NOMO-1 treated with dmso at 0.1 percent for 144 hours (cell line): ENCODE measurements around the gene ATXN10.

Experiments
- DNase-seq: peaks from one replicate; lab custom pipeline; 2025; ENCODE audit not compliant: unreplicated experiment; lab: John Stamatoyannopoulos, UW

ATXN10 gene

DNA sequence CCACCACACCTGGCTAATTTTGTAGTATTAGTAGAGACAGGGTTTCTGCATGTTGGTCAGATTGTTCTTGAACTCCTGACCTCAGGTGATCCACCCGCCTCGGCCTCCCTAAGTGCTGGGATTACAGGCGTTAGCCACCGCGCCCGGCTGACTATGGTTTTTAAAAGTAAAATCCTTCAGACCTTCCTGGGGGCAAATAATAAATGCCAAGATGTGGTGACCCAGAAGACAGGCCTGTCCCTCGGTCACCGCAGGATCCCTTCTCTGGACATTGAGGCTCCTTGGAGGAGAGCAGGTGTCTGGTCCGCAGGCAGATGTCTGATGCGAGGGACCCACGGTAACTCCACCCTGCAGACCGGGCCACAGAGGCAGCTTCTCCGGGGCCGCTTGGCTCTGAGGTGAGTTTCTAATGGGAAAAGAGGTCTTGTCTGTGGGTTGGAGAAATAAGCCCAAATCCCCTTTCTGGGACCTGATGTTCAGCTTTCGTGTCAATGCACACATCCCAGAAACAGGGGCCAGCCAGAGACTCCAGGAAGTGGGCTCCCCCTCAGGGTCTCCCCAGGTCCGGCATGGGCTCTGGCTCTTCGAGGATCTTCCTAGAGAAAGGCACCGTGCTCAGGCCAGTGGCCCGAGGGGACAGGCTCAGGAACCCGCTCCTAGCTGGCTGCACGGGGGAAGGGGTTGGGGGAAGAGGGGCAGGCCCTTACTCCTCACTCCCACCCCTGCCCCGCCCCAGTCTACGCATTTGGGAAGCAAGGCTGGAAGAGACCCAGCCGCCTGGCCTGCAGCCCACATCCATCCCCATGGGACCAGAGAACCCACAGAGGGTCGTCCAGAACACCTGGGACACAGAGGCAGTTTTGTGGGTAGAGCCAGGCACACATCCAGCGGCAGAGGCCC, 204.8 kb downstream of the ATXN10 start:
- no peak for DNase-seq

DNA sequence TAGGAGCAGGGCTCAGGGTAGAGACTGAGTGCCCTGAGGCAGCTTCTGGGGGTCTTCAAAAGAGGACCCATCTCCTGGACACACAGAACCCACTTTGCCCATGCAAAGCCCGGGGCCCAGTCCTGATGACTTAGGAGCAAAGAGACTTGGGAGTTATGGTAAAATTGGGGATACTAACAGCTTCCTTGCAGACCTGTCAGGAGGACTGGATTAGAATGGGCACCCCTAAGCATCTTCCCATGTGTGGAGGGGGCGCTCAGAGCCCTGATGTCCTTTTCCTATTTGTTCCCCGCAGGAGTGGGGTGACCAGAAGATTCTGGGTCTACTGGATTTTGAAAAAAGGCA, 205.4 kb downstream of the ATXN10 start:
- no peak for DNase-seq

DNA sequence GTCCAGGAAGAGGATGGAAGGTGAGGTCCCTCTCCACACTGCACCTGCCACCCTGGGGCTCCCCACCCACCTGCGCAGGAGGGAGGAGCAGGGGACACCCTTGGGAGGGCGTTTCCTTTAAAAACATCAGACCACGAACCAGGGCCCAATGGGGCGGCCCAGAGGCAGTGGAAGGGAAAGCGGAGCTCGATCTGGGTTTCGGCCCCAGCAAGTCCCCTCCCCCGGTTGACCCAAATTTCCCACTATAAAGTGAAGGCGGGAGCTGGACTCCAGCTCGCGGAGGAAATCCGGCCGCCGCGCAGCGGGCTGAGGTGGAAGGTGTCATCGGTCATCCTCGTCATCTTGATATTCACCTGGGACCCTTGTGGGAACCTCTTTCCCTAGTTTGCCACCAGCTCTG, 206.0 kb downstream of the ATXN10 start:
- no peak for DNase-seq

DNA sequence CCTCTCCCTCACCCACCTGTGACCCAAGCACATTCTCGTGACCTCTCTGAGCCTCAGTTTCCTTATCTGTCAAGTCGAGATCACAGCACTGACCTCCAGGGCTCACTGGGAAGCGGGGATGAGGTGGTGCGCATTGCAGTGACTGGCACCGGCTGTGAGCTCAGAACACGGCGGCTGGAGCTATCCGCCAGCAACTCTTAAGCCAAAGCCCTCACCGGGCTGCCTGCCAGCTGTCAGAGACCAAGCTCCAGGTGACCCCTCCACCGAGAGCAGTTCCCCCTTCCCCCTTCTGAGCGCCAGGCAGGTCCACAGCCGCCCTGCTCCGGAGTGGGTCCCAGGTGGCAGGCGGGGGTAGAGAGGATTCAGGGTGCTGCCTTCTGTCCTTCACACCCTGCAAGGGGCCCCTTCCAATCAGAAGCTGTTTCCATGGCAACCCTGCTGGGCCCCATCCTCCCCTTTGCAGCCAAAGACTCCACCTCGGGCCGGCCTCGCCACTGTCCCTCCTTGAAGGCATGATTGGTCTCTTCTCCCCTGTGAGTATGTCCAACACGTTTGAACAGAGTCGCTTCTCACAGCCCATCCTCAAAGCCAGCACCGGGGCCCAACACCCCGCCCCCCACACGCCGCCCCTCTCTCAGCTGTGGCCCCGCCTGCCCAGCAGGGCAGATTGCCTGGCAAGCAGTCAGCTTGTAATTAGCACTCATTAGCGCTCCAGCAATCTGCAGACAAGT, 206.6 kb downstream of the ATXN10 start:
- DNase-seq, result no peak

DNA sequence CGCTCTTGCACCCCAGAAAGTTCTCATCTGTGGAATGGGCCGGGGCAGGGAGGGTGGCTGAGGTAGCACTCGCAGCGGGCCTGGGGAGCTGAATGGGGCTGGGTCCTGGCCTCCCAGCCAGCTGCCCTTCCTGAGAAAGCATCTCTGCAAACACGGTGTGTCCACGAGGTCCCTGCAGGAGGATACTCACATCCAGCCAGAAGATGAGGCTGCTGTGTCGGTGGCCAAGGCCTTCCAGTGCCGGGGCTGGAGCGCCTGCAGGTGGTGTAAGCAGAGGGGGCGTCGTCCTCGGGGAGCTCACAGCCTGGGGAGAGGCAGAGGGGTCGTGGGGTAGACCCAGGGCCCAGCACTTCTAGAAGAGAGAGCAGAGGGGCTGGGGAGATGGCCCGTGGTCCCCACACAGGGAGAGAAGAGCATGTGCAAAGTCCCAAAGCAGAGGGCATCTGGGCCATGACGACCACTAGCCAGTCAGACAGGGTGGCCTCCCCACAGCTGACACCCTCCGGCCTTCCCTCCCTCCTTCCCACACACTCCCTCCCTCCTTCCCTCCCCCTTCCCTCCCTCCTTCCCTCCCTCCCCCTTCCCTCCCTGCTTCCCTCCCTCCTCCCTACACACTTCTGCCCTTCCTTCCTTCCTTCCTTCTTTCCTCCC, 207.4 kb downstream of the ATXN10 start:
- no peak for DNase-seq

DNA sequence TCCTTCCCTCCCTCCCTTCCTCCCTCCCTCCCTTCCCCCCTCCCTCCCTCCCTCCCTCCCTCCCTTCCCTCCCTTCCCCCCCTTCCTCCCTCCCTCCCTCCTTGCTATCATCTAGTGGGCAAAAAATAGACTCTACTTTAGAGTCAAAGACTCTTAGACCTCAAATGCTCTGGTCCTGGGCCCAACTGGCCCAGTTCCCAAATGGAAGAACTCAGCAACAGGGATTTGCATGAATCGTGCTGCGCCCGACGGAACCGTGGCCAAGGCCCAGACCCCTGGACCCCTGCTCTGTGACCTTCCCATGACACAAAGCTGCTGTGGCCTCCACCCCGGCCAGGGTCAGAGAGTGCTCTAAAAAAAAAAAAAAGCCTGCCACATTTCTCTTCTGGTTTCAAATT, 207.9 kb downstream of the ATXN10 start:
- DNase-seq, result no peak

DNA sequence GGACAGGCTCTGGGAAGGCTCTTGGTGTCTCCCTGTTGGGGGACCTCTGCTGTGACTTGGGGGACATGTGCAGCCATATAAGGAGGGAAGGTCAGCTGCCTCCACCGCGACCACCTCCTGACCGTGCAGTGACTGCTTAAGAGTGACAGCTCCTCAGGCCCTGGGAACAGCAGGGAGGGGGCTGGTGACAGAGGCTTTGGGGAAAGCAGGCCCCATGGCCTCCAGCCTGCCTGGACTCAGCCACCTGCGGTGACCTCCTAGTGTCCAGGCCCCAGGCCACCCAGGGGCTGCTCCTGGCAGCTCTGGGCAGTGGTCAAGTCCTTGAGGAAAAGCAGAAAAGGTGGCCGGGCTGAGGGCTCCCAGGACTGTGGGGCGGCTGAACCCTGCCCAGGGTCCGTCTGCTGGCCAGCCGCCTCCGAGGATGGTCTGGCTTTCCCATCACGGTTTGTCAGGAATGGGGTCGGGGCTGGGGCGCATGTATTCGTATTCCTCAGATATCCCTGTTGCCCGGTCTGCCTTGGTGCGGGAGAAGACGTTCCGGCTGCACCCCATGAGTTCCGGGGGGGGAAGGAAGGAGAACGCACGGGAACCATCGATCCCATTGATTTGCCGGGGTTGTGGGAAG, 208.6 kb downstream of the ATXN10 start:
- no peak for DNase-seq

DNA sequence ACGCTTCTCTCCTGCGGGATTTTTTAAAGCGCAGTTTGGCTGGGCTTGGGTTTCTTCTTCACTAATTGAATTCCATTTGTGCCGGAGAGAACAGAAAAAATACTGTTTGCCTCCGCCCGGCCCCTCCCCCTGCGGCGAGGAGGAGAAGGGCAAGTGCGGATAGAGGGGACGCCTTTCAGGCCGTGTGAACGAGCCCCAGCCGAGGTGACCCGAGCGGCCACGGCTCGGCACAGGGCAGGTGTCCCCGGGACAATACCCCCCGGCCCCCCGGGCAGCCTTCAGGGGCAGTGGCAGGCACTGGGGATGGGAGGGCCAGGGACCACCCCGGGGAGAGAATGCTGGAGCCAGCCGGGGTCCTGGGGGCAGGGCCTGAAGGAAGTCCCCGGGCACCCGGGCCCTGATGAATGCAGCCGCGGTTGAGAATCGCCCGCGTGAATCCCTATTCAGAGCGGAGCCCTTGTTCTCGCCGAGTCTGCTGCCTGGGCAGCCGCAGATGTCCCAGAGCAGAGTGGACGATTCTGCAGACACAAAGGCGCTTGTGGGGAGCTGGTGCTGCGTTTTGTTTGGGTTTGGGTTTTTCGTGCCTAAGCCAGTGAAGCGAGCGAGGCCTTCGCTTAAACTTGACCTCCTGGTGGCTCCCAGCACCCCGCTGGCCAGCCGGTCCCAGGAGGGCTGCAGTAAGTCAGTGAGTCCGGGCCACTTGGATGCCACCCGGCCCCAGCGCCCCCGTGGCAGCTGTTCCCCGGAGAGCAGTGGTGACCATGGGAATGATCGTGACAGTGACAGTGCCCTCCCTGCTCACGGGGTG, 209.3 kb downstream of the ATXN10 start:
- DNase-seq, result no peak

DNA sequence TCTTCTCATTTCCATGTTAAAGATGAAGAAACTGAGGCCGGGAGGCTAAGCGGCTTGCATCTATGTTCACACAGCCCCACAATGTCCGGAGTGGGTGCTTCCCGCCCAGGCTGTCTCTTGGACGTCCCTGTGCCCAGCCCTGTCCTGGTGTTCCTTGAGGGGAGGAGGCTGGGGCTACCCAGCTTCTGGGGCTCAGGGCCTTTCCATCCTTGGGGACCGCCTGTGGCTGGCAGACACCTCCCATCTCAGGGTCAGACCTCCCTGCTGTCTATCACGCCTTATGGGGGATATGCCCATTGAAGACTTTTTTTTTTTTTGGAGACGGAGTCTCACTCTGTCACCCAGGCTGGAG, 209.9 kb downstream of the ATXN10 start:
- no peak for DNase-seq

DNA sequence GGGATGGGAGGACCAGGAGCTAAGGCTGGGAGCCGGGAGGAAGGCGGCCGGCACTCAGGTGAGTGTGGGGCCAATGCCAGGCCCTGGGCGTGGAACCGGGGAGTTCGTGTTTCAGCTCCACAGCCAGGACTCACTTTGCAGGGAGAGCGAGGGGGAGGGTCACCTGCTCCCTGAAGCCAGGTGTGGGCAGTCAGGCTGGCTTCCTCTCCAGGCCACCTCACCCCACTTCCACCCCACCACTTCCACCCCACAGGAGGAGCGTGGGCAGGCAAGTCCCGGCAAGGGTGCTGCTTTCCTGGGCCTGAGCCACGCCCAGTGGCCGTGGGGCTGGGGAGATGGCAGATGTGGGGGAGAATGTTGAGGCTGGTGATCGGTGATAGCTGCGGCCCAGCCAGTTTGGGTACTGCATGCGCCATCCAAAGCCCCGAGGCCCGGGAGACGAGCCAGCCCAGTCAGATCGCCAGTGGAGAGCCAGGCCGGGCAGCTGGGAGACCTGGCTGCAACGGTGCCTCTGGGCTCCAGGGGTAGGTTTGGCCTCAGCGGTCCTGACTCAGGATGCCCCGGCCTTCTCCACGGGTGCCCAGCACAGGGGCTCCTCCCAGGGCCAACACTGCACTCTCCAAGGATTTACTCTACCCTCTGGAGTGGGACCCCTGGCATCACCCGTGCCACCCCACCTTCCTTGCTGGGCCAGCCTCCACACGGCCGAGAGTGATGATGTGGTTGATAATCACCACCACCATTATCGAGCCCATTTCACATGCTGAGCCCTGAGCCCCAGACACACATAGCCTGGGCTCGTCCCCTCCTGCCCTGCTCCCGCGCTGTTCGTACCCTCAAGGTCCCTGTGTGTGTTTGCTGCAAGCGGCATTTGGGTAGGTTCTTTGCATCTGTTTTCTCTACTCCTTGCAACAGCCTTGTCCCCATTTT, 211.5 kb downstream of the ATXN10 start:
- no peak for DNase-seq

DNA sequence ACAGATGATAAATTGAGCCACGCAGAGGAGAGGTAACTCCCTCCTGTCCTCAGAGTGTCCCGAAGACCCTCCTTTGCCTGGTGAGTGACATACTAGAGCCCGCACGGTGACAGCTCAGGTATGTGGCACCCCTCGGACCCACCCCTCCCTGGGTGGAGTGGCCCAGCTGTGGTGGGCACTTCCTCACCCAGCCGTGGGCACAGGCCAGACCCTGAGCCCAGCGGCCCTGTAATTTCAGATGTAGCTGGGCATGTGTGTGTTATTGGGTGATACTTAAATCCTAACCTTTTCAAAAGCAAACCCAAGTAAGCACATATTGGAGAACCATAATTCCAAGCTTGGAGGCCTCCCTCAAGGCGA, 212.2 kb downstream of the ATXN10 start:
- DNase-seq, result no peak

DNA sequence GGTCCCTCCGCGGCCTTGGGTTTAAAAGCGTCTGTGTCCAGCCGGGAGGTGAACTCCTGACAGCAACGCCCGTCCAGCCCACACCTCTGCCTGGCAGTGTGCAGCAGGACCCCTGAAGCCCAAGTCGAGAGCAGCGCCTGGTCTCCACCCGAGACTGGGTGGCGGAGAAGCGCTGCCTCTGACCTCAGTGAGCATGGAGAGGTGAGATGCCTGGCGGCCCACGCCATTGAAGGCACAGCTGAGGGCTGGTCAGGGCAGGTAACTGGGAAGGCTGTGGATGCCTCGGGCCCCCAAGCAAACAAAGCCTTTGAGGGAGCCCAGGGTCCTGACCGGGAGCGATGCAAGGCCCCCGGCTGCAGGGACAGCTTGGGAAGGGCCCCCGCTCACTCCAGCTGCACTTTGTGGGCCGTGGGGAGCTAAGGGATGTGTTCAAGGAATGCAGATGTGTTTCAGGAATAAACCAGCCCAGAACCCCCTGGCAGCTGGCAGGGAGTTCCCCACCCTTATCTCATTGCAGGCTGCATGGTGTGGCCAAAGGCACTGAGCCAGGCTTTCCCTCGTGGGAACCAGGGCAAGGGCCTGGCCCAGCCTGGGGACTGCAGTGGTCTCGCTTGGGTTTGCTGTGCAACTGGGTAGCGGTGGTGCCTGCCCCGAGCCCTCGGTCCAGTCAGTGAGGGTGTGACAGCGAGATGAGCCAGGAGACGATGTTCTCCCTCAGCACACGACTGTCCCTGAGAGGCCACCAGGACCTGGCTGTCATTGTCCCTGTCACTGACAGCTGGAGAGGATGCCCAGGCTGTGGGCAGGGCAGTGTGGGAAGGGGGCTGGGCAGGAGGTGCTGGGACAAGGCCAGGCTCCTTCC, 212.8 kb downstream of the ATXN10 start:
- DNase-seq, result no peak

DNA sequence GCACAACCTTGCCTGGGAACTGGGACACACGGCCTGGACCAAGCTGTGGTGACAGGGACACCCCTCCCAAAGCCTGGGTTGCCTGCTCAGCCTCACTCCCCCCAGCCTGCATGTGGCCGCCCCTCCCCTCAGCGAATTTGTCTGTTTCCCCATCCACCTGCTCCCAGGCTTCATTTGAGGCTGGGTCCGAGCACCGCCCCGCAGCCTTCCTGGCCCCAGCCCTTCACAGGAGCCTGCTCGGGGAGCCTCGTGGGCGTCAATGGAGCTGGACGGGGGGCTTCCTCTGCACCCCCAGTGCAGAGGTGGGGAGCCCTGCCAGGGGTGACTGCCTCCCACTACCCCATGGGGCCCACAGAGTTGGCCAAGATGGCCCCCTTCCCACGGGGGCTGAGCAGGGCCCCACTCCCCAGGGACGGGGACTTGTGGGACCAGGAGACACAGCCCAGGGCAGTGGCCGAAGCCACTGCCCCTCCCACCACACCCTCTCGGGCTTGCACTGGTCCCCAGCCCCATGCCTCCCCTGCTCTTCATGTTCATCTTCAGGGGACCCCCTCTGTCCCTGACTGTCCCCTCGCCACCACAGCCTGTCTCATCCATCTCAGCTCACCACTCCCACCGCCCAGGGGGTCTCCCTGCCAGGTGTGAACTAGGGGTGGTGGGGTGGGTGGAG, 213.7 kb downstream of the ATXN10 start:
- DNase-seq, result no peak

DNA sequence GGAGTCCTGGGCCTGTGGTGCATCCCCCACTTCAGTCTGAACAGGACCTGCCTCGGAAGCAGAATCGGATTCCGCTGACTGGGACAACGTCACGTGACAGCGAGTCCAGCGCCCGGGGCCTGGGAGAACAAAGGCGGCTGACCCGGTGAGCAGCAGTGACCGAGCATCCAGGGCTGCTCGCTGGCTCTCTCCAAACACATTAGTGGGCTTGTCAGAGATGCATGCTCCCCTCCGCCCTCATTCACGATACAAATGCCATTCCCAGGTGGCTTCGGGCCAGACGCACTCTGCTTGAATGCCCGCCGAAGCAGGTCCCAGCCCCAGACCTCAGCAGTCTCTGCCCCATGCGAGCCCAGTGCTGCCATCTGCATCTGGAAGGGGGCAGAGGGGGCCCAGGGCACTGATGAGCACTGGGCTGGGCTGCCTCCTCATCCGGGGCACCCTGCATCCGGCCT, 214.3 kb downstream of the ATXN10 start:
- DNase-seq, result no peak

DNA sequence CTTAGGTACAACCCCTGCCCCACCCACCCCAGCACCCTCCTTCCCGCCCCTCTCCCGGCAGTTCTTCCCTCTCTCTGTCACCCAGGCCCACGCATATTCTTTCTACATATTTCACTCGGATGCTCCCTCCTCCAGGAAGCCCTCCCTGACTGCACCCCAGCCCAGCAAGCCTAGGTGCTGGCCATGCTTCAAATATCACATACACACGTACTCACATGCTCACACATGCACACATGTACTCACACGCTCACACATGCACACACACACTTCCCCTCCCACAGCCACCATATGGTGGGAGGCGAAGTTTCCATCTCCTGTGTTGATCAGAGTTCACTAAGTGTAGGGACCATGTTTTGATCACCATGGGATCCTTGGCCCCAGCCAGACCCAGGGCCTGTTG, 214.9 kb downstream of the ATXN10 start:
- no peak for DNase-seq

DNA sequence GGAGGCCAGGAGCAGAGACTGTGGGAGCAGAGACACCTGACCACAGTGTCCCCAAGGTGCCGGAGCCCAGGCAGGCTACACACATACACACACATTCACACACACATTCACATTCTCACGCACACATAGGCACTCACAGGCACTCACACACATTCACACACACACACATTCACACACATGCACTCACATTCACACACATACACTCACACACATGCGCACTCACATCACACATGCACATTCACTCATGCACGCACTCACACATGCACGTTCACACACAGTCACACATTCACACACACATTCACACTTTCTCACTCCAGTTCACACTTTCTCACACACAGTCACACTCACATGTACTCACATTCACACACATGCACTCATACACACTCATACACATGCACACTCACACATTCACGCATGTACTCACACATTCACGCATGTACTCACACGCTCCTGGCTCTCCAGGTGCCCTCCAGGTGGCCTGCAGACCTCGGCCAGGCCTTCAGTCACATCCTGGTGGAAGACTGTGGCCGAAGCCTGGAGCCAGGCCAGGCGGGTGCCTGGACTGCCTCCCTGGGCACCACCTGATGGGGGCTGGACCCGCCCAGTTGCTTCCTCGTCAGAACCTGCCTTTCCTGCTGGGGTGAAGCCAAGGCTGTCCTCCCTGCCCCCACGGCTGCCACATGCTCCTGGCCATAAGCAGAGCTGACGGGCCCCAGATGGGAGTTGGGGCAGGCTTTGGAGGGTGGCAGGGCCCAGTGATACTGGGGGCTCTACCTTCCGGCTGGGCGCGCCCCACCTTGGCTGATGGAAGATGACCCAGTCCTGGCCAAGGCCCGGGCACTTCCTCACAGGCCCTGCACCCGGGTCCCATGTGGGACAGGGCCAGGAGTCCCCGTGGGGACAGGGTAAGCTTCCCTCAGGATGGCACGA, 215.8 kb downstream of the ATXN10 start:
- no peak for DNase-seq
